A549 (cell line): ENCODE results near the gene RAP1B. TPM values are rescaled to one million over a fixed set of nuclear protein-coding genes. Genes with fewer than 3 reads are reported as not detected.

Source experiments
- ATAC-seq, 2 experiments: fragments of 200-7000 bp in 1 of 2; fragments of >200 bp in 1 of 2; cut with Nextera tagmentation in 1 of 2; cut with Tn5 transposase in 1 of 2; 3 replicates each; pipeline versions ENCODE4 v1.8.0 to v1.9.1; 2018 to 2020; ENCODE audit warnings: mild to moderate bottlenecking in 1 of 2, moderate library complexity in 1 of 2
- CTCF ChIA-PET: fragments of 300-600 bp; sonication (Branson Sonifier 250); formaldehyde crosslinking; extraction: SDS; loops from one replicate; lab custom pipeline; 2021; ENCODE audit warnings: antibody characterized with exemption, inconsistent platforms; lab: Yijun Ruan, JAX
- POLR2A ChIA-PET: fragments of 350-600 bp; formaldehyde crosslinking; extraction: SDS; loops from one replicate; lab custom pipeline; 2021; ENCODE audit warnings: antibody characterized with exemption, inconsistent platforms; lab: Yijun Ruan, JAX
- DNase-seq, 2 experiments: peaks; one replicate each; pipeline versions ENCODE4 v3.0.0 to v3.0.0-alpha.2; 2011 to 2016; ENCODE audit warnings: low read depth in 1 of 2, low spot score in 1 of 2
- FAIRE-seq: peaks from 2 replicates; lab custom pipeline; 2011; peaks lifted over from hg19 to GRCh38; lab: Jason Lieb, UNC
- H3K27ac ChIP-seq, 2 experiments: fragments of >200 bp; sonication (Bioruptor Twin); formaldehyde crosslinking; 3 replicates each; pipeline ENCODE4 v1.5.1; 2016 to 2017
- H3K4me1 ChIP-seq: fragments of >200 bp; sonication (Bioruptor Twin); formaldehyde crosslinking; 3 replicates; pipeline ENCODE4 v1.6.1; 2016
- H3K4me2 ChIP-seq: fragments of >200 bp; sonication (Bioruptor Twin); formaldehyde crosslinking; 3 replicates; pipeline ENCODE4 v1.6.1; 2016
- H3K4me3 ChIP-seq: fragments of >200 bp; sonication (Bioruptor Twin); formaldehyde crosslinking; 3 replicates; pipeline ENCODE4 v1.5.1; 2016
- H3K9me3 ChIP-seq: fragments of >200 bp; sonication (Bioruptor Twin); formaldehyde crosslinking; 3 replicates; pipeline ENCODE4 v1.6.1; 2016
- ATOH8 ChIP-seq: fragments of 250-450 bp; sonication (Bioruptor Pico); IDR thresholded peaks from 2 replicates; pipeline ENCODE4 v1.5.0; 2020; ENCODE audit warnings: low read depth, mild to moderate bottlenecking, moderate library complexity
- BCL3 ChIP-seq: fragments of >200 bp; sonication (Bioruptor Twin); formaldehyde crosslinking; IDR thresholded peaks from 3 replicates; pipeline ENCODE4 v1.6.1; 2016
- BHLHE40 ChIP-seq: IDR thresholded peaks from 2 replicates; pipeline ENCODE4 v1.6.1; 2012; ENCODE audit warnings: low read depth, low read length, inconsistent platforms
- CHD4 ChIP-seq: fragments of 200-600 bp; sonication (generic); IDR thresholded peaks from 2 replicates; pipeline ENCODE4 v1.6.1; 2016; ENCODE audit warnings: antibody characterized with exemption, mild to moderate bottlenecking, borderline replicate concordance
- CTCF ChIP-seq: fragments of >200 bp; sonication (Bioruptor Twin); formaldehyde crosslinking; IDR thresholded peaks from 3 replicates; pipeline ENCODE4 v1.5.1; 2016
- E2F6 ChIP-seq: IDR thresholded peaks from 2 replicates; pipeline ENCODE4 v1.6.1; 2012; ENCODE audit warnings: low read depth, borderline replicate concordance
- ELK1 ChIP-seq: fragments of 150-350 bp; IDR thresholded peaks from 2 replicates; pipeline ENCODE4 v1.6.1; 2014; ENCODE audit warnings: low read depth, mild to moderate bottlenecking, low read length
- HMGXB4 ChIP-seq: fragments of 250-450 bp; sonication (Bioruptor Pico); IDR thresholded peaks from 2 replicates; pipeline ENCODE4 v1.5.0; 2021; ENCODE audit warnings: mild to moderate bottlenecking, moderate library complexity, borderline replicate concordance
- JUN ChIP-seq, 2 experiments: fragments of >200 bp; sonication (Bioruptor Twin); formaldehyde crosslinking; IDR thresholded peaks; 2 replicates in 1 of 2; 3 replicates in 1 of 2; pipeline ENCODE4 v1.6.1; 2016 to 2017
- MAX ChIP-seq: IDR thresholded peaks from 2 replicates; pipeline ENCODE4 v1.6.1; 2012
- MYC ChIP-seq: IDR thresholded peaks from 2 replicates; pipeline ENCODE4 v1.6.1; 2012; ENCODE audit warnings: mild to moderate bottlenecking, inconsistent platforms, low read length, improper control_type of control experiment, borderline replicate concordance
- NPAS2 ChIP-seq: fragments of 250-450 bp; sonication (Bioruptor Pico); IDR thresholded peaks from 2 replicates; pipeline ENCODE4 v1.8.0; 2022; ENCODE audit warnings: mild to moderate bottlenecking, moderate library complexity, borderline replicate concordance
- PHF8 ChIP-seq: fragments of 200-600 bp; sonication (generic); IDR thresholded peaks from 2 replicates; pipeline ENCODE4 v1.6.1; 2016; ENCODE audit warnings: low read depth, mild to moderate bottlenecking, antibody characterized with exemption, moderate library complexity, borderline replicate concordance
- POLR2A ChIP-seq: IDR thresholded peaks from 2 replicates; pipeline ENCODE4 v1.6.1; 2012; ENCODE audit warnings: mild to moderate bottlenecking, low read length
- RAD21 ChIP-seq, 2 experiments: fragments of >200 bp in 1 of 2; sonication (Bioruptor Twin) in 1 of 2; formaldehyde crosslinking in 1 of 2; IDR thresholded peaks in 1 of 2; conservative IDR thresholded peaks in 1 of 2; 2 replicates in 1 of 2; 3 replicates in 1 of 2; pipeline ENCODE4 v1.6.1; 2012 to 2018; ENCODE audit warnings: inconsistent platforms in 1 of 2
- RFX5 ChIP-seq: fragments of 450-650 bp; IDR thresholded peaks from 2 replicates; pipeline ENCODE4 v1.7.1; 2014; ENCODE audit warnings: antibody characterized with exemption, mild to moderate bottlenecking, moderate library complexity
- TFCP2L1 ChIP-seq: fragments of 250-450 bp; sonication (Bioruptor Pico); IDR thresholded peaks from 2 replicates; pipeline ENCODE4 v1.5.0; 2021; ENCODE audit warnings: mild to moderate bottlenecking
- ZFP36 ChIP-seq: fragments of 450-650 bp; IDR thresholded peaks from 2 replicates; pipeline ENCODE4 v1.6.1; 2014; ENCODE audit warnings: borderline replicate concordance; ENCODE audit not compliant: partially characterized antibody
- whole genome bisulfite sequencing: methylation state at CpG from one replicate; pipeline ENCODE4 v1.1.6; 2017; ENCODE audit errors: missing lambda C conversion rate; 5-methylcytosine and 5-hydroxymethylcytosine counted together
- polyA minus RNA-seq: library from RNA; depleted of rRNA, polyadenylated mRNA; stranded (reverse); fragments of >200 nt; gene quantifications from 2 replicates; pipeline ENCODE4 v1.2.3, GENCODE V29; 2011; rRNA and poly(A)+ RNA removed
- polyA plus RNA-seq, 4 experiments: library from polyadenylated mRNA; depleted of rRNA in 3 of 4; stranded (reverse); fragments of >200 nt; fragmentation: RNase III in 1 of 4; extraction: RNeasy Plus Mini Kit Qiagen cat#74134 plus additional on column Dnase treatment in 1 of 4; gene quantifications; 2 replicates in 3 of 4; 3 replicates in 1 of 4; pipeline ENCODE4 v1.2.3, GENCODE V29; 2011 to 2017
- TF ChIP-seq, protein P1 (sequence below): IDR thresholded peaks from 2 replicates; pipeline ENCODE4 v1.6.1; 2012

Gene RAP1B
- polyA plus RNA-seq (2011; rRNA removed): 226 and 305 TPM in 2 replicates
- 109 TPM in 2 replicates for polyA plus RNA-seq (2012; cell fraction: cytosol; rRNA removed)
- polyA plus RNA-seq (2012; cell fraction: nucleus; rRNA removed): 41.2 and 57.7 TPM in 2 replicates
- 196 to 206 TPM (median 205 TPM) in 3 replicates for polyA plus RNA-seq (2017; fragmentation: RNase III; extraction: RNeasy Plus Mini Kit Qiagen cat#74134 plus additional on column Dnase treatment)
- 42.7 and 43.8 TPM in 2 replicates for polyA minus RNA-seq

DNA sequence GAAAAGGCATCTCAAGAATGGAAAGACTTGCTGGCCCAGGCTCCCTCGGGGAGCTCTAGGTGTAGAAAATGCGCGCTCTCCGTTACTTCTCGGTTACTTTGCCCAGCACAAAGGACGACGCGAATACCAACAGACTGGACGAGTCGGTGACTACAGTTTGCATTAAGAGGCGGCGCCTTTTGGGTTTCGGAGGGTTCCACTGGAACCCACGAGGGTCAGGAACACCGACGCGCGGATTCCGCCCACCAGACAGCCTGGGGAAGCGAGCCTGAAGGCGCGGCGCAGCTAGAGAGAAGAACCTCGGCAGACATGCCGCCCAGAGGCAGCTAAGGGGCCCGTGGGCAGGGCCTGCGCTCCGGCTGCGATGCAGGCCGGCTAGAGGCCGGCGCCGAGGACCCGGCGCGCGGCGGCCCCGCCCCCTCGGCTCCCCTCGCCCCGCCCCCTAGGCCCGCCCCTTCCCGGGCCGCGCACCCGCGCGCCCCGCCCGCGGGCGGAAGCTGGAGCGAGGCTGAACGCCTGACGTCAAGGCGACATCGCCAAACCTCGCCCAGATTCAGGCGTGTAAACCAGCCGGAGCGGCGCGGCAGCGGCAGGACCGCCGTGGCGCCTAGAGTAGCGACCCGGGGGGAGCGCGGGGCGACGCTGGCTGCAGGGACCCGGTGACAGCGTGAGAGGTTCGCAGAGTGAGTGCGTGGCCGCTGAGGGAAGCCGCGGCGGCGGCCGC lies at the start of gene RAP1B:
Gene RAP1B (plus strand): TSS at position 530 of the 724 bp plus-strand sequence. CDS start 37,826 bp downstream, outside the sequence.
- H3K27ac ChIP-seq: peak within 1 kb of the TSS; percentile 85 to 90
- FAIRE-seq: no peak
- peak within 1 kb of the TSS; percentile 96 for H3K4me2 ChIP-seq
- peak within 1 kb of the TSS; percentile 93 for H3K4me3 ChIP-seq
- 4% methylated on average over 16 of the region's 84 CpGs for WGBS
- H3K9me3 ChIP-seq: no peaks in the 10 kb centered on the region
- peak; percentile 70 to 91 for DNase-seq
- ATAC-seq: peak; percentile 95 to 96
- CTCF ChIA-PET: interaction anchor here (0.6 to 4.5 kb wide), 6 partner anchors 14 to 256 kb away, joined by 3 to 16 read pairs (median 4); no protein-coding TSS in a partner anchor
- POLR2A ChIA-PET: interaction anchor here (0.5 to 2.0 kb wide), 17 partner anchors 11 to 277 kb away, joined by 3 to 21 read pairs (median 4); no protein-coding TSS in a partner anchor
- TF ChIP-seq BHLHE40 (no peak), MYC (0 out of 2 replicates have a peak, but pooled peaks have one; percentile 71), CHD4 (no peak), BCL3 (peak; percentile 91; the same call in 2 of the 3 replicates), RAD21 (conservative IDR thresholded peaks at IDR 0.05 in 1 of 2, IDR thresholded peaks at IDR 0.05 in 1 of 2) (peak; percentile 6 to 30; a peak in 1 of 5 replicates), RFX5 (0 out of 2 replicates have a peak, but pooled peaks have one; percentile 3), HMGXB4 (CRISPR knock-in tag) (no peak), POLR2A (peak; percentile 89), TFCP2L1 (no peak), CTCF (no peak), NPAS2 (CRISPR knock-in tag) (no peak), ZFP36 (no peak), ATOH8 (peak; percentile 55; the same call in 1 of the 2 replicates), ELK1 (no peak), E2F6 (peak; percentile 53), PHF8 (peak; percentile 77), JUN (IDR thresholded peaks at IDR 0.05) (peak; percentile 77 to 87), MAX (peak; percentile 90)
- TF ChIP-seq, protein P1, sequence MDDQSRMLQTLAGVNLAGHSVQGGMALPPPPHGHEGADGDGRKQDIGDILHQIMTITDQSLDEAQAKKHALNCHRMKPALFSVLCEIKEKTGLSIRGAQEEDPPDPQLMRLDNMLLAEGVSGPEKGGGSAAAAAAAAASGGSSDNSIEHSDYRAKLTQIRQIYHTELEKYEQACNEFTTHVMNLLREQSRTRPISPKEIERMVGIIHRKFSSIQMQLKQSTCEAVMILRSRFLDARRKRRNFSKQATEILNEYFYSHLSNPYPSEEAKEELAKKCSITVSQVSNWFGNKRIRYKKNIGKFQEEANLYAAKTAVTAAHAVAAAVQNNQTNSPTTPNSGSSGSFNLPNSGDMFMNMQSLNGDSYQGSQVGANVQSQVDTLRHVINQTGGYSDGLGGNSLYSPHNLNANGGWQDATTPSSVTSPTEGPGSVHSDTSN: no peak
- TF ChIP-seq, all 56 proteins: peak for 10
- peaks cover 37% of the 10 kb centered on the region for H3K4me1 ChIP-seq
